ENCODE data around the gene NSL1. TPM values are rescaled to one million over a fixed set of nuclear protein-coding genes. Genes with fewer than 3 reads are reported as not detected.

The NSL1 gene, protein sequence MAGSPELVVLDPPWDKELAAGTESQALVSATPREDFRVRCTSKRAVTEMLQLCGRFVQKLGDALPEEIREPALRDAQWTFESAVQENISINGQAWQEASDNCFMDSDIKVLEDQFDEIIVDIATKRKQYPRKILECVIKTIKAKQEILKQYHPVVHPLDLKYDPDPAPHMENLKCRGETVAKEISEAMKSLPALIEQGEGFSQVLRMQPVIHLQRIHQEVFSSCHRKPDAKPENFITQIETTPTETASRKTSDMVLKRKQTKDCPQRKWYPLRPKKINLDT
- 21.3 and 34.3 TPM in 2 replicates for total RNA-seq

DNA sequence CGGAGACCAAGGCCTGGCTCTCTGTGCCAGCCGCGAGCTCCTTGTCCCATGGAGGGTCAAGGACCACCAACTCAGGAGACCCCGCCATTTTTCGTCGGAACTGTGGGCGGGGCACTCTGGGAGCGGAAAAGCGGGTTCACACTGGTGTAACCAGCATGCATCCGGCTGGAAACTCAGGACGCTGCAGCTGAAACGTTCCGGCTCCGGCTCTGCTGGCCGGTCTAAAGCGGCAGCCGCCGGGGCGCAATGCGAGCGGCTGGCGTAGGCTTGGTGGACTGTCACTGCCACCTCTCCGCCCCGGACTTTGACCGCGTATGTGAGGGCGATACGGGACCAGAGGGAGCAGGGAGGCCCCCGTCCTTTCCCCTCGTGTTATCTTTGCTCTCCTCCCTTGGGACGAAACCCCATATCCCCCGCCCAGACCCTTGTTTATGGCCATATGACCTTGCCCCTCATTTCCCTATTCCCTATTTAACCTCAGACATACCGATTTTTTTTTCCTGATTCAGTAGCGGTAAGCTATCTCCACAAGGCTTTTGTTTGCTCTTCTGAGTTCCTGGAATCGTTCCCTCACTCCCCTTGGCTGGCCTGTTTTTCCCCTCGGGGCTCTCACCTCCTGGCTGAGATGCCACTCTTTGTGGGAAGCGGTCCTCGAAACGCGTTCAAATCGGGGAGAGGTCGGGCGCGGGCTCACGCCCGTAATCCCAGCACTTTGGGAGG, at the start of gene NSL1, which contains the start of gene TATDN3:
Gene NSL1, minus strand, starts transcription at position 102 of the 720 bp plus-strand sequence. Its CDS starts 14 bp downstream, at position 88.
Gene TATDN3, plus strand, starts transcription at position 219 of the 720 bp plus-strand sequence. Its CDS starts 28 bp downstream, at position 247.

DNA sequence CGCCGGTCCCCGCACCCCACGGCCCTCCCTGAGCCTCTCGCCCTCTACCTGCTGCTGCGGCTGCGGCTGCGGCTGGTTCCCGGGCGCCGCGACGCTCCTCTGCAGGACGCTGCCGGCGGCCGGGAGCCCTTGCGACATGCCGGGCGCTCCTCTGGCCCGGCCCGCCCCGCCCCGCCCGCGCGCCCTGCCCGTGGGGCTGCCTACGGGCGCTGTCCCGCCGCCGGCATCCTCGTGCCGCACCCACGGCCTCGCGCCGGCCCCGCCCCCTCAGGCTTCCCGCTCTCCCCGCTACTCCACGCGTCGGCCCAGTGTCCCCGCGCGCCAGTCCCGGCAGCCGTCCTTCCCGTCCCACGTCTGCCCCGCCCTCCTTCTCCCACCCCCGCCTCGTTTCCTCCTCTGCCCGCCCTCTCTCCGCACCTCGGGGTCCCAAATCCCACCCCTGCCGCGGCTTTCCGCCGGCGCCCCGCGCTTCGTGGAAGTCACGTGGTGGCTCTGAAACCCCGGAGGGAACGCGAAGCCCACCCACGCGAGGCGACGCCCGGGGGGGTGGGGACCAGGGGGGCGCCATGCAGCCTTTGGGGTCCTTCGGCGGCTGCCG, 91.9 kb downstream of the NSL1 start, which contains the start of gene BATF3:
Gene BATF3, minus strand, starts transcription at position 216 of the 598 bp plus-strand sequence. Its CDS starts 78 bp downstream, at position 138.

Other genes with a start within 250 kb of the NSL1 start
- 6.6 and 12.6 TPM in 2 replicates for gene ATF3, start 183.0 kb downstream of the NSL1 start, total RNA-seq
- gene BATF3, start 91.9 kb downstream of the NSL1 start, total RNA-seq, result 1.8 and 3.4 TPM in 2 replicates
- gene TATDN3, start 117 bp upstream of the NSL1 start, total RNA-seq, result 11.0 and 13.9 TPM in 2 replicates
- gene SPATA45, start 55.9 kb upstream of the NSL1 start, total RNA-seq, result not detected in 2 replicates
- 5.7 and 7.9 TPM in 2 replicates for gene FLVCR1, start 66.5 kb upstream of the NSL1 start, total RNA-seq
- 0.03 and 0.26 TPM in 2 replicates for gene VASH2, start 158.8 kb upstream of the NSL1 start, total RNA-seq
- gene ANGEL2, start 224.1 kb upstream of the NSL1 start, total RNA-seq, result 41.1 and 43.9 TPM in 2 replicates